K562 (cell line): ENCODE measurements around the gene FAM20B. TPM values are rescaled to one million over a fixed set of nuclear protein-coding genes. Genes with fewer than 3 reads are reported as not detected.

Experiments used
- DIDO1 ChIP-seq: fragments of 450-650 bp; IDR thresholded peaks from 2 replicates; pipeline ENCODE4 v1.6.1; 2016; ENCODE audit warnings: low read depth, missing biosample characterization, missing genetic modification characterization
- ETS2 ChIP-seq: IDR thresholded peaks from 2 replicates; pipeline ENCODE4 v1.6.1; 2016; ENCODE audit warnings: borderline replicate concordance, missing genetic modification characterization, mild to moderate bottlenecking, moderate library complexity, missing compliant biosample characterization; ENCODE audit not compliant: poor library complexity, severe bottlenecking
- GATA2 ChIP-seq: sonication (generic); formaldehyde crosslinking; IDR thresholded peaks from 2 replicates; pipeline ENCODE4 v1.4.0; 2020; ENCODE audit warnings: mild to moderate bottlenecking, missing genetic modification reagents
- GATAD2A ChIP-seq: fragments of 450-650 bp; IDR thresholded peaks from 2 replicates; pipeline ENCODE4 v1.6.1; 2017
- NFRKB ChIP-seq: fragments of 450-650 bp; IDR thresholded peaks from 2 replicates; pipeline ENCODE4 v1.6.1; 2016; ENCODE audit warnings: low read depth
- PHF21A ChIP-seq: fragments of 450-650 bp; IDR thresholded peaks from 2 replicates; pipeline ENCODE4 v1.6.1; 2017; ENCODE audit warnings: low read depth, borderline replicate concordance
- PTBP1 ChIP-seq: fragments of 200-400 bp; formaldehyde crosslinking; IDR thresholded peaks from 2 replicates; pipeline ENCODE4 v1.6.1; 2017; ENCODE audit warnings: low read depth, low read length
- SAFB ChIP-seq: fragments of 200-400 bp; formaldehyde crosslinking; IDR thresholded peaks from 2 replicates; pipeline ENCODE4 v1.6.1; 2017; ENCODE audit warnings: low read depth, low read length, borderline replicate concordance
- TRIM24 ChIP-seq, 2 experiments: fragments of 450-650 bp; IDR thresholded peaks; 2 replicates each; pipeline ENCODE4 v1.6.1; 2016
- polyA plus RNA-seq, 8 experiments: library from polyadenylated mRNA; depleted of rRNA in 4 of 8; stranded (reverse) in 5 of 8; unstranded in 3 of 8; fragments of >200 nt; fragmentation: Nextera tagmentation in 2 of 8; fragmentation: Illumina TruSeq in 1 of 8; extraction: Ambion mirVana in 2 of 8; extraction: Trizol in 1 of 8; gene quantifications; 2 replicates each; pipeline versions ENCODE4 v1.2.1 to v1.2.3, GENCODE V29; 2011 to 2014; ENCODE audit warnings: inconsistent platforms in 1 of 8, missing spikeins in 1 of 8
- total RNA-seq, 7 experiments: library from RNA; depleted of rRNA in 6 of 7; stranded (reverse); fragments of >200 nt in 6 of 7; fragmentation: Illumina TruSeq in 2 of 7; extraction: Trizol in 2 of 7; gene quantifications; 2 replicates each; pipeline versions ENCODE4 v1.2.1 to v1.2.3, GENCODE V29; 2011 to 2021; ENCODE audit warnings: low replicate concordance in 1 of 7
- TF ChIP-seq, protein P1 (sequence below): fragments of 450-650 bp; formaldehyde crosslinking; conservative IDR thresholded peaks from 2 replicates; pipeline ENCODE4 v1.4.0; 2022; ENCODE audit warnings: mild to moderate bottlenecking, missing genetic modification characterization
- TF ChIP-seq, protein P2 (sequence below): fragments of 250-450 bp; sonication (Bioruptor Pico); IDR thresholded peaks from 2 replicates; pipeline ENCODE4 v1.8.0; 2022; ENCODE audit warnings: inconsistent platforms, mild to moderate bottlenecking, moderate library complexity, borderline replicate concordance
- TF ChIP-seq, protein P3 (sequence below): fragments of 200-400 bp; formaldehyde crosslinking; IDR thresholded peaks from 2 replicates; pipeline ENCODE4 v1.6.1; 2017; ENCODE audit warnings: mild to moderate bottlenecking, low read depth, low read length, moderate library complexity
- TF ChIP-seq, protein P4 (sequence below), 2 experiments: fragments of 150-350 bp in 1 of 2; IDR thresholded peaks; 2 replicates each; pipeline ENCODE4 v1.6.1; 2012 to 2016; ENCODE audit warnings: low read depth in 2 of 2, low read length in 2 of 2, mild to moderate bottlenecking in 1 of 2, moderate library complexity in 1 of 2
- TF ChIP-seq, protein P5 (sequence below): fragments of 250-450 bp; sonication (Bioruptor Pico); IDR thresholded peaks from 2 replicates; pipeline ENCODE4 v1.4.0; 2020; ENCODE audit warnings: borderline replicate concordance
- TF ChIP-seq, protein P6 (sequence below): fragments of 450-650 bp; IDR thresholded peaks from one replicate; pipeline ENCODE4 v1.6.1; 2018; ENCODE audit warnings: mild to moderate bottlenecking, moderate library complexity; ENCODE audit not compliant: partially characterized antibody

FAM20B gene
- total and polyA plus RNA-seq, 9 of the 15 experiments (the other 6 are each of a cell fraction or from before 2014, with no cell fraction given): 7.2 to 67.5 (median 42.9) TPM

DNA sequence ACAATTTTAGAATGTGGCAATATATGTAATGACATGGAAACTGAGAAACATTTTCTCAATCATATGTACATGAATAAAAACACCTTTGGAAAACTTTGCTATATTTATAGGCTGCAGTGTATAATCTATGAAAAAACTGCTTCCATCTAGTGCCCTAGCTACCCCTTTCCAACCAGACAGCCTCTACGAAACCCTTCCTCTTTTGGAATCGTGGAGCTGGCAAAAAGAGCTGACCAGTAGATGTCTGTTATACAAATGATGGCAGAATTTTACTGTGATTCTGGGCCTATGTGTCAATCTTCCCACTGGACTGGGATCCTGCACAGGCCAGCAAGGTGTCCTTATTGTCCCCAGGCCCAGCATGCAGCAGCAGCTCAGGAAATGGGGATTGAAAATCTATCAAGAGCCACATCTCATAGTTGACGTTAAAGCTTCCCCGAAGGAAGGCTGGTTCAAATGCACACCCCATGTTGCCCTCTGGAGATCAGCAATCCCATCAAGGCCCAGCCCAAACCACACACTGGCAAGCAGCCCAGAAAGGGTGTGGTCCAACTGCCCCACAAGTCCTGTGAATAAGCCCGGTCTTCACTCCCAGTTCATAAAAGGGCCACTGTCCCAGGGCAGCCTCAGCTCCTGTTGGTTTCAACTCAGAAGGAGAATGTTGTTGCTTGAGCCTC, 8.8 kb upstream of the FAM20B start (continued):
- TF ChIP-seq, protein P1, sequence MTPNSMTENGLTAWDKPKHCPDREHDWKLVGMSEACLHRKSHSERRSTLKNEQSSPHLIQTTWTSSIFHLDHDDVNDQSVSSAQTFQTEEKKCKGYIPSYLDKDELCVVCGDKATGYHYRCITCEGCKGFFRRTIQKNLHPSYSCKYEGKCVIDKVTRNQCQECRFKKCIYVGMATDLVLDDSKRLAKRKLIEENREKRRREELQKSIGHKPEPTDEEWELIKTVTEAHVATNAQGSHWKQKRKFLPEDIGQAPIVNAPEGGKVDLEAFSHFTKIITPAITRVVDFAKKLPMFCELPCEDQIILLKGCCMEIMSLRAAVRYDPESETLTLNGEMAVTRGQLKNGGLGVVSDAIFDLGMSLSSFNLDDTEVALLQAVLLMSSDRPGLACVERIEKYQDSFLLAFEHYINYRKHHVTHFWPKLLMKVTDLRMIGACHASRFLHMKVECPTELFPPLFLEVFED (CRISPR knock-in tag): no peak
- TF ChIP-seq SAFB: no peak
- no peak for TF ChIP-seq ETS2 (tag)
- TF ChIP-seq, protein P2, sequence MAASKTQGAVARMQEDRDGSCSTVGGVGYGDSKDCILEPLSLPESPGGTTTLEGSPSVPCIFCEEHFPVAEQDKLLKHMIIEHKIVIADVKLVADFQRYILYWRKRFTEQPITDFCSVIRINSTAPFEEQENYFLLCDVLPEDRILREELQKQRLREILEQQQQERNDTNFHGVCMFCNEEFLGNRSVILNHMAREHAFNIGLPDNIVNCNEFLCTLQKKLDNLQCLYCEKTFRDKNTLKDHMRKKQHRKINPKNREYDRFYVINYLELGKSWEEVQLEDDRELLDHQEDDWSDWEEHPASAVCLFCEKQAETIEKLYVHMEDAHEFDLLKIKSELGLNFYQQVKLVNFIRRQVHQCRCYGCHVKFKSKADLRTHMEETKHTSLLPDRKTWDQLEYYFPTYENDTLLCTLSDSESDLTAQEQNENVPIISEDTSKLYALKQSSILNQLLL (CRISPR knock-in tag): no peak
- TF ChIP-seq, protein P3, sequence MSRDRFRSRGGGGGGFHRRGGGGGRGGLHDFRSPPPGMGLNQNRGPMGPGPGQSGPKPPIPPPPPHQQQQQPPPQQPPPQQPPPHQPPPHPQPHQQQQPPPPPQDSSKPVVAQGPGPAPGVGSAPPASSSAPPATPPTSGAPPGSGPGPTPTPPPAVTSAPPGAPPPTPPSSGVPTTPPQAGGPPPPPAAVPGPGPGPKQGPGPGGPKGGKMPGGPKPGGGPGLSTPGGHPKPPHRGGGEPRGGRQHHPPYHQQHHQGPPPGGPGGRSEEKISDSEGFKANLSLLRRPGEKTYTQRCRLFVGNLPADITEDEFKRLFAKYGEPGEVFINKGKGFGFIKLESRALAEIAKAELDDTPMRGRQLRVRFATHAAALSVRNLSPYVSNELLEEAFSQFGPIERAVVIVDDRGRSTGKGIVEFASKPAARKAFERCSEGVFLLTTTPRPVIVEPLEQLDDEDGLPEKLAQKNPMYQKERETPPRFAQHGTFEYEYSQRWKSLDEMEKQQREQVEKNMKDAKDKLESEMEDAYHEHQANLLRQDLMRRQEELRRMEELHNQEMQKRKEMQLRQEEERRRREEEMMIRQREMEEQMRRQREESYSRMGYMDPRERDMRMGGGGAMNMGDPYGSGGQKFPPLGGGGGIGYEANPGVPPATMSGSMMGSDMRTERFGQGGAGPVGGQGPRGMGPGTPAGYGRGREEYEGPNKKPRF: no peak
- TF ChIP-seq, protein P4, sequence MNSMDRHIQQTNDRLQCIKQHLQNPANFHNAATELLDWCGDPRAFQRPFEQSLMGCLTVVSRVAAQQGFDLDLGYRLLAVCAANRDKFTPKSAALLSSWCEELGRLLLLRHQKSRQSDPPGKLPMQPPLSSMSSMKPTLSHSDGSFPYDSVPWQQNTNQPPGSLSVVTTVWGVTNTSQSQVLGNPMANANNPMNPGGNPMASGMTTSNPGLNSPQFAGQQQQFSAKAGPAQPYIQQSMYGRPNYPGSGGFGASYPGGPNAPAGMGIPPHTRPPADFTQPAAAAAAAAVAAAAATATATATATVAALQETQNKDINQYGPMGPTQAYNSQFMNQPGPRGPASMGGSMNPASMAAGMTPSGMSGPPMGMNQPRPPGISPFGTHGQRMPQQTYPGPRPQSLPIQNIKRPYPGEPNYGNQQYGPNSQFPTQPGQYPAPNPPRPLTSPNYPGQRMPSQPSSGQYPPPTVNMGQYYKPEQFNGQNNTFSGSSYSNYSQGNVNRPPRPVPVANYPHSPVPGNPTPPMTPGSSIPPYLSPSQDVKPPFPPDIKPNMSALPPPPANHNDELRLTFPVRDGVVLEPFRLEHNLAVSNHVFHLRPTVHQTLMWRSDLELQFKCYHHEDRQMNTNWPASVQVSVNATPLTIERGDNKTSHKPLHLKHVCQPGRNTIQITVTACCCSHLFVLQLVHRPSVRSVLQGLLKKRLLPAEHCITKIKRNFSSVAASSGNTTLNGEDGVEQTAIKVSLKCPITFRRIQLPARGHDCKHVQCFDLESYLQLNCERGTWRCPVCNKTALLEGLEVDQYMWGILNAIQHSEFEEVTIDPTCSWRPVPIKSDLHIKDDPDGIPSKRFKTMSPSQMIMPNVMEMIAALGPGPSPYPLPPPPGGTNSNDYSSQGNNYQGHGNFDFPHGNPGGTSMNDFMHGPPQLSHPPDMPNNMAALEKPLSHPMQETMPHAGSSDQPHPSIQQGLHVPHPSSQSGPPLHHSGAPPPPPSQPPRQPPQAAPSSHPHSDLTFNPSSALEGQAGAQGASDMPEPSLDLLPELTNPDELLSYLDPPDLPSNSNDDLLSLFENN (IDR thresholded peaks at IDR 0.05; ENCODE audit: low read depth in 2 of 2, low read length in 2 of 2): peak in 1 of 2 experiments; percentile 62; a peak in 1 of 4 replicates
- TF ChIP-seq, protein P5, sequence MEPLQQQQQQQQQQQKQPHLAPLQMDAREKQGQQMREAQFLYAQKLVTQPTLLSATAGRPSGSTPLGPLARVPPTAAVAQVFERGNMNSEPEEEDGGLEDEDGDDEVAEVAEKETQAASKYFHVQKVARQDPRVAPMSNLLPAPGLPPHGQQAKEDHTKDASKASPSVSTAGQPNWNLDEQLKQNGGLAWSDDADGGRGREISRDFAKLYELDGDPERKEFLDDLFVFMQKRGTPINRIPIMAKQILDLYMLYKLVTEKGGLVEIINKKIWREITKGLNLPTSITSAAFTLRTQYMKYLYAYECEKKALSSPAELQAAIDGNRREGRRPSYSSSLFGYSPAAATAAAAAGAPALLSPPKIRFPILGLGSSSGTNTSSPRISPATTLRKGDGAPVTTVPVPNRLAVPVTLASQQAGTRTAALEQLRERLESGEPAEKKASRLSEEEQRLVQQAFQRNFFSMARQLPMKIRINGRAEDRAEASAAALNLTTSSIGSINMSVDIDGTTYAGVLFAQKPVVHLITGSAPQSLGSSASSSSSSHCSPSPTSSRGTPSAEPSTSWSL (CRISPR knock-in tag): no peak
- TF ChIP-seq, protein P6, sequence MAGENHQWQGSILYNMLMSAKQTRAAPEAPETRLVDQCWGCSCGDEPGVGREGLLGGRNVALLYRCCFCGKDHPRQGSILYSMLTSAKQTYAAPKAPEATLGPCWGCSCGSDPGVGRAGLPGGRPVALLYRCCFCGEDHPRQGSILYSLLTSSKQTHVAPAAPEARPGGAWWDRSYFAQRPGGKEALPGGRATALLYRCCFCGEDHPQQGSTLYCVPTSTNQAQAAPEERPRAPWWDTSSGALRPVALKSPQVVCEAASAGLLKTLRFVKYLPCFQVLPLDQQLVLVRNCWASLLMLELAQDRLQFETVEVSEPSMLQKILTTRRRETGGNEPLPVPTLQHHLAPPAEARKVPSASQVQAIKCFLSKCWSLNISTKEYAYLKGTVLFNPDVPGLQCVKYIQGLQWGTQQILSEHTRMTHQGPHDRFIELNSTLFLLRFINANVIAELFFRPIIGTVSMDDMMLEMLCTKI: no peak
- no peak for TF ChIP-seq NFRKB
- peak; percentile 78 for TF ChIP-seq PHF21A
- TF ChIP-seq GATAD2A: peak; percentile 67; the same call in 1 of the 2 replicates
- TF ChIP-seq PTBP1: no peak
- no peak; a peak in 1 of 4 replicates for TF ChIP-seq TRIM24 (IDR thresholded peaks at IDR 0.05)
- no peak for TF ChIP-seq DIDO1
- TF ChIP-seq GATA2 (CRISPR knock-in tag): peak; percentile 90
